Activated CD4-positive, alpha-beta T cell treated with anti-CD3 and anti-CD28 coated beads, Interleukin-2, amount 50 U/mL, for 1 hour (primary cell): ENCODE results near the gene RARA.
"Not testable (repeated sequence)": the region's sequence is repeated elsewhere in the genome, so short reads cannot be mapped to it uniquely, and the experiment has no call there.

Experiments used
- DNase-seq: peaks from one replicate; pipeline ENCODE4 v3.0.0-alpha.2; 2020

RARA gene

DNA sequence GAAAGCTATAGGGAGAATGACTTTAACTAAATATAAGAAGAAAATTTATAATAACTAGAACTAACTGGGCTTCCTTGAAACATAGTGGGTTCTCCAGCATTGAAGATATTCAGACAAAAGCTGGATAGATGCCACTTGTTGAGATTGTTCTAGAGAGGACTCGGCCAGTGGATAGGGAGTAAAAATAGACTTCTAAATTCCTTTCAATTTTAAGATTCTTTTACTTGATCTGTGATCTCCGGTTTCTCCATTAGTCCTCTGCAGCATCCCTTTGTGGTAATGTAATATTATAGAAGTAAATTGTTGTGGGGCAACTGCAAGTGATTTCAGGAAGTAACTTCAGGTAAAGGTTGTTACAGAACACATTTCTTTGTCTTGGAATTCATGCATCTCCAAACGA lies 10.3 kb upstream of the RARA start:
- DNase-seq, result no peak

DNA sequence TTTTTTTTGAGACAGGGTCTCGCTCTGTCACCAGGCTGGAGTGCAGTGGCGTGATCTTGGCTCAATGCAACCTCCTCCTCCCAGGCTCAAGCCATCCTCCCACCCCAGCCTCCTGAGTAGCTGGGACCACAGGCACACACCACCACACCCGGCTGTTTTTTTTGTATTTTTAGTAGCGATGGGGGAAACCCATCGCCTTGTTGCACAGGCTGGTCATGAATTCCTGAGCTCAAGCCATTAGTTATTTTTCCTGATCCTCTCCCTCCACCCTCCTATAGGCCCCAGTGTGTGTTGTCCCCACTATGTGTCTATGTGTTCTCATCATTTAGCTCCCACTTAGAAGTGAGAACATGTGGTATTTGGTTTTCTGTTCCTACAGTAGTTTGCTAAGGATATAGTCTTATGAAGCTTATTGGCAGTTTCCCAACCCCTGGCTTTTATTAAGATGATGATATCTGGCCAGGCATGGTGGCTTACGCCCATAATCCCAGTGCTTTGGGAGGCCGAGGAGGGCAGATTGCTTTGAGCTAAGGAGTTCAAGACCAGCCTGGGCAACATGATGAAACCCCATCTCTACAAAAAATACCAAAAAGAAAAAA lies 9.7 kb upstream of the RARA start:
- DNase-seq, result not testable (repeated sequence)

DNA sequence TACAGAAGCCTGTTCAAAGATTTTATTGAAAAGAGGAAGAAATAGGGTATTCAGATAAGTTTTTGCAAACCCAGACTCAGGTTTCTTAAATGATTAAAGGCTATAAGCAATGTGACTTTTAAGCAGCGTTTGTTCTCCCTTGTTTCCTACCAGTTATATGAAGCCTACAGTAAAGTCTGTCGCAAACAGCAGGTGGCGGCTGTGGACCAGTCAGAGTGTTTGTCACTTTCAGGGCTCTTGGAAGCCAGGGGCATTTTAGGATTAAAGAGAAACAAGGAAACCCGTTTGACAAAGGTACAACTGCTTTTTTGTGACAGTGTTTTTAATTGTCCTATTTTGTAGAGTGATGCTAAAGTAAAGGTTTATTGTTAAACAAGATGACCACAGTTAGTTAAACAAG lies 7.7 kb upstream of the RARA start:
- no peak for DNase-seq

DNA sequence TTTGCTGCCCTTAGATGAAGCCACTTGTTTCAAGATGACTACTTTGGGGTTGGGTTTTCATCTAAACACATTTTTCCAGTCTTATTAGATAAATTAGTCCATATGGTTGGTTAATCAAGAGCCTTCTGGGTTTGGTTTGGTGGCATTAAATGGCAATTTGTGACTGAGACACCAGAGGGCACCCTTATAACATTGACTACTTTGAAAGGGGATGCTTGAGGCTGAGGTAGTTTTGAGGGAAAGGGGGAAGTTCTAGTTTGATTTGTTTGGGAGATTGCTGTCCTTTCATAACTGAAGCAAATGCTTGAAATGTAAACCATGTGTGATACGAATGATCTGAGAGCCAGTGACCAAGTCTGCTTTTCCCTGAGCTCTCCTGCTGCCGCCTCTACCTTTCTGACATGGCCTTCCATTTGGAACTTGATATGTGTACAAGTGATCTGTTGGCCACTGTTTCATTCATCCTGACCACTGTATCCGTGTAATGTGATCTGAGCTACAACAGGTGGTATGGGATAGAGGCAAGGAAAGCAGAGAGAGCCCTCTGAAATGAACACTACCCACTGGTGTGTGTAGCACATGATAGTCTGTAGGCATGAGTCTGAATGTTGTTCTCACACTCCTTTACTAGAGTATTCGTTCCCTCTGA lies 5.8 kb upstream of the RARA start:
- peak; percentile 54 for DNase-seq

DNA sequence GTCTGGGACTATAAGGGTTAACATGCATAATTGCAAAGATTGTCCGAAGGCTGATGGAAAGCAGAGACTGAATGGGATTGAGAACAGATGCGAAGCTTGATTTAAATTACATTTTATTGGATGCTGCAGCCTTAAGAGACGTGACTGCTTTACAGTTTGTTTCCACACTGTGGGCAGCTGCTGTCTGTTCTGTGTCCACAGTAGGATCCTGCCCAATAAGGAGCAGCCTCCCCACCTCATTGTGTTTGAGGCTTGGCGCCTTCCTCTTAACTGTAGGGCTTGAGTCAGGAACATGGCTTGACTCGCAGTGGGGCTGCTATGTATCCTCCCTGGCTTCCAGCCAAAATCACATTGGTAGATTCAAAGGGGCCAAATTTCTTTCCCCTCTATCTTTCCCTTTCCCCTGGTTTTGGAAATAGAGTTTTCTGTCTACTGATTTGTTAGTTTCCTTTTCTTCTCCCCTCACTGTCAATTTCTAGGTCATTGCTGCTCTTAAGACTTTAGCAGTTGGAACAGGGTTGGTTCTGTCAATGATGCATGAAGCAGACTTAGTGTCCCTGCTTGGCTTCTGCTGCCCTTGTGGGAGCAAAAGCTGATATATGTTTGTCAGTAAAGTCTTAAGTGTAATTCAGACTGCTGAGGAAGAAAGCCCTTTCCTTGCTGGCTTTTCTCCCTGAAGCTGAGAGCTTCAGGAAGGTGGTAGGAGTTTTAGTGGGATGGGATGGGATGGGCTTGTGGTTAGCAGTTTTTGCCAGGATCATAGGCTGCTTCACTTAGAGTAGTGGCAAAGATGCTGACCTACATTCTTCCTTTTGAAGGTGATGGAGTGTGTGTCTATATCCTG lies 5.0 kb upstream of the RARA start:
- DNase-seq, result no peak

DNA sequence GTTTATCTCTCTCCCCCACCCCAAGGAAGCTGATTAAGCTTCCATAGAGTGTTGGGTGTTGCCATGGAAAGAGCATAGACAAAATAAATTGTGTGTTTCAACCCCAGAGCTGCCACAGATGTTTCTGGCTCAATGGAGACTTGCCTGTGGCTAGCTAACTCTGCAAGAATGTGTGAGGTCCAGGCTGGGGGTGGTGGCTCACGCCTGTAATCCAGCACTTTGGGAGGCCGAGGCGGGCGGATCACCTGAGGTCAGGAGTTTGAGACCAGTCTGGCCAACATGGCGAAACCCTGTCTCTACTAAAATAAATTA lies 4.5 kb upstream of the RARA start:
- DNase-seq, result not testable (repeated sequence)

DNA sequence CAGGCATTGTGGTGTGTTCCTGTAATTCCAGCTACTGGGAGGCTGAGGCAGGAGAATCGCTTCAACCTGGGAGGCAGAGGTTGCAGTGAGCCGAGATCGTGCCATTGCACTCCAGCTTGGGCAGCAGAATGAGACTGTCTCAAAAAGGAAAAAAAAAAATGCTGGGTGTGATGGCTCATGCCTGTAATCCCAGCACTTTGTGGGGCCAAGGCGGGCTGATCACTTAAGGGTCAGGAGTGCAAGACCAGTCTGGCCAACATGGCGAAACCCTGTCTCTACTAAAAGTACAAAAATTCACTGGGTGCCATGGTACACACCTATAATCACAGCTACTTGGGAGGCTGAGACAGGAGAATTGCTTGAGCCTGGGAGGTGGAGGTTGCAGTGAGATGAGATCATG lies 4.1 kb upstream of the RARA start:
- DNase-seq, result not testable (repeated sequence)

DNA sequence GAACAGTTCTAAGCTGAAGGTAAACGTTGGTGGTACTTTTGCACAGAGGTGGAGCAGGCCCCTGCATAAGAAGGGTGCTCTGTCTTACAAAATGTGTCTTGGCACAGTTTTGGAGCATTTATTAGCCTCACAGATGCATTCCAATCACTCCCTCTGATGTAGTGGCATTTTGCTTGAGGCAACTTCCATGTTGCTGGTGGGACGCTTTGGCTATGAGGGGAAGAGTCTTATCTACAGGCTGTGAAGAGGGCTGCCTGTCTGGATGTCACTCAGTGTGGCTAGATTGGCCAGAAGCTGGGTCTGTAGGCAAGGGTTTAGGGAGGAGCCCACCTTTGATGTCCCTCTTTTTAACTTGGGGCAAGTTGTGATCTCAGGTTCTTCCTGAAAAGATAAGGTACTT lies 2.6 kb upstream of the RARA start:
- no peak for DNase-seq

DNA sequence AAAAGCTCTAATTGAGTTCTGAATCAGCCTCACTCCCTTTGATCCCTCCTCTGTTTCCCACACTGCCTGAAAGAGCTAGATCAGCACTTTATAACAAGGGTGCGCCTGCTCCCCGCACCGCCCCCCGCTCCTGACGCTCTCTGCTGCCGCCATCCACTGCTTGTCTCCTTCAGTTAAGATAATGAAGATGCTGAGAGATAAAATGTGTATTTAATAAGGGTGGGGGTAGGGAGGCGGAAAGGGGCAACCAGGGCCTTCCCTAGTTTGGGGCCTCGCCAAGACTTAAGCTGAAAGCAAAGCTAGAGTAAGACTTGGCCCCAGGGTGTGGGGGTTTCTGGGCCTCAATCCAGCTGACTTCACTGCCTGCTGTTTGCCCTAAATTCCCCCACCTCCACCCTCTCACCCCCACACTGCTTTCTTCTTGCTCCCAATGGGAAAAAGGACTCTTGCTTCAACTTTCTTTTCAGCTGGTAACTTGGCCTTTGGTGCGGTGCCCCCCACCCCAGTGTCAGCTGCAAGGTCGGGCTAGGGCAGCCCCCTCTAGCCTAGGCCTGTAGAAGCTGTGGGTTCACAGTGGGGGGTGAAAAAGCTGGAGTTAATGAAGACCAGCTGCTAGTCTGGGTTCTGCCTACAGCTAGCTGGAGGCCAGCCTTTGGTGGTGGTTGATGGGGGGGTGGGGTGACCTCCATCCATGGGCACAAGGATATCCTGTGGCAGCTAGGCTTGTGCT lies 1.8 kb upstream of the RARA start:
- no peak for DNase-seq

DNA sequence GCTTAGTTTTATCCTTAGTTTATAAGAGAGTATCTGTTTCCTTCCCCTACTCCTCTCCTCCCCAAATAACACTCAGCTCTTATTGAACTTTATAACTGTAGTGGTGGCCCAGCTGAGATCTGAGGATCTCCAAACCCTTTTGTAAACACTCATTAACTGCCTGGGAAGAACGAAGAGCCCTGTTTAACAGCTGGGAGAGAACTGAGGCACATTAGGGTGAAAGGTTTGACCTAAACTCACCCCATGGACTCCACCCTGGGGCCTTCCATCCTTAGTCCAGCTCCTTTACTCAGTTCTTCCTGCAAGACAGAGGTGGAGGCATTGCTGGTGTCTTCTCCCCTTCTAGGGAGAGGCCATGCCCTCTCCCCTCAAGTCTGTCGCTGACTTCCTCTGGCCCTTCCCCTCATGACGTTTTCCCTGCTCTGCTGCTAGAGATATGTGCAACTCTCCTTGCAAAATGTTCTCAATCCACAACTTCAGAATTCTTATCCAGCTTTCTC lies 1.2 kb upstream of the RARA start:
- no peak for DNase-seq

DNA sequence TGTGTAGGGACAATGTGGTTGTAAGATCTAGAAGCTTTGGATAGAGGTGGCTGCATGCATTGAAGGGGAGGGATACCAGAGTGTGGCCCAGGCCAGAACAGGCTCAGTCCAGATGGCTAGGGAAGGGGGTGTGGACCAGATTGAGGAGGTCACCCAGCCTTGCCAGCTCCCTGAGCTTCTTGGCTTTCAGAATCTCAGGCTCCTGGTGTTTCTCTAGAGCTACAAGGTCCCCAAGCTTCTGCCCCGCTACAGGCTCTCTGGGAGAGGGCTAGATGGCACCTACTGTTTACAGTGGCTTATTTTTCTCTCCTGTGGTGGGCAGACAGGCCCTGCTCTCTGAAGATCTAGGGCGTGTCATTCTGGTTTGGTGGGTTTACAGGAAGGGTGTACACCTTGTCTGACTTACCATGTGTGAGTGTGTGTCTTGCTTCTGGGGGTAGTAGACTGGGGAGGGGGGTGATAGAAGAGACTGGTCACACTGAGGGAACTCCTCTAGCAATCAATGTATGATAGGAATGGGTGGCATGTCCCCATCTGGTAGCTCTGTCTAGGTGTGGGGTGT lies 1.1 kb downstream of the RARA start:
- DNase-seq, result no peak

DNA sequence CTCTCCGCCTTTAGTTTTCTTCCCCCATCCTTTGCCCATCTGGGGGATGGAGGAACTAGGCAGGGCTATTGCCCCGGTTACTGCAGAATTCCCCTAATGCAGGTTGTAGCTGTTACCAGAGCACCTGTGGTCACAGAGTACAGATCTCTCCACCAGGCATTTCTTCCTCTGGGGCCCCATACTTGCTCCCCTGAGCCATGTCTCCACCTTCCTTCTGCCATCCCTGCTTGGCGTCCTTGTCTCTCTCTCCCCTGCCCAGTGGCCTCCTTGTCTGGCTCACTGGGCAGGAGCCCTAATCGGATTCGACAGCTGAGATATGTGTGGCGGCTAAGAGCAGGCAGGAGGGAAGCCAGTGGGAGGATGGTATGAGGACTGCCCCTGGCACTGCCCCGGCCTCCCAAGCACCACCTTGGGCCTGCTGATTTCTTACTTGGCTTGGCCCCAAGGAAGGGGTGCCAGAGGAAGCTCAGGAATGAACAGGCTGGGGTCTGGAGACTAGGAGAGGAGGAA lies 2.0 kb downstream of the RARA start:
- DNase-seq, result no peak

DNA sequence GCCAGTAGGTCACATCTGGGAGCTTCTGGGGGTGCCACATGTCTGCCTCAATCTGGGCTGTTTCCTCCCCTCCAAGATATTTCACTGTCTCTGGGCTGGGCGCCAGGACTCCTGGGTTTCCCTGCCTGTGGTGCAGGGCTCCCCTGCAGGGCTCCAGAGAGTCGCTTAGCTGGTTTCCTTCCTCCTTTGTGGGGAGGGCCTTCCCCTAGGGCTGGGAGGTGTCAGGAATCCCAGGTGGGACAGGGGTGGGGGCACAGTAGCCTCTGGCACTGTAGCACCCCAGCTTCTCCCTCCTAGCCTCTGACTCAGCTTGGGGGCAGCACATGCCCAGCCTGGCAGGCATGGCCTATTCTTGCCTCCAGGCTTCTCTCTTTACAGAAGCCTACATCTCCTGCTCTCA lies 2.6 kb downstream of the RARA start:
- no peak for DNase-seq

DNA sequence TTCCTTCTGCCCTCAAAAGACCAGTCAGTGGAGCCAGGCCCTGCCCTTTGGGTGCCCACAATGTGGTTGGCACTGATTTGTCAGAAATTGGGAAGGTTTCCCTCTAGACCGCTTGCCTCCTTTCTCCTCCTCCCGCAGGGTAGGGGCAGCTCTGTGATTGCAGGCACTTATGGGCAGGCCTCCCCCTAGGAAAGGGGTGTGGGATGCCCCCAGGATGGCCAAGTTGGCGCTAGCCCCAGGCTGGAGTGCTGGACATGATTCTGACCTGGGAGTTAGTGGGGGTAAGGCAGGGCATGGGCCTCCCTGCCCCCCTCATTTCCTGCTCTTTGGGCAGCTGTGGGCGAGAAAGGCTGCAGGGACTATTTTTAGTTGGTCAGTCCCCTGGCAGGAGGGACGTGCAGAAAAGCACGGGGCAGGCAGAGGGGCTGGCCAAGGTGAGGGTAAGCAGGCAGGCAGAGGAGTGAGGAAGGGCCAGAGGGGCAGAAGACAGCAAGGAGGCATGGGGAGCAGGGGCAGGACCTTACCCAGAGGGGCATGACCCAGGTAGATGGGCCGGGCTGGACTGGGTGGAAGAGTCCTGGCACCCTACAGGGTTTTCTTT lies 3.3 kb downstream of the RARA start:
- no peak for DNase-seq

DNA sequence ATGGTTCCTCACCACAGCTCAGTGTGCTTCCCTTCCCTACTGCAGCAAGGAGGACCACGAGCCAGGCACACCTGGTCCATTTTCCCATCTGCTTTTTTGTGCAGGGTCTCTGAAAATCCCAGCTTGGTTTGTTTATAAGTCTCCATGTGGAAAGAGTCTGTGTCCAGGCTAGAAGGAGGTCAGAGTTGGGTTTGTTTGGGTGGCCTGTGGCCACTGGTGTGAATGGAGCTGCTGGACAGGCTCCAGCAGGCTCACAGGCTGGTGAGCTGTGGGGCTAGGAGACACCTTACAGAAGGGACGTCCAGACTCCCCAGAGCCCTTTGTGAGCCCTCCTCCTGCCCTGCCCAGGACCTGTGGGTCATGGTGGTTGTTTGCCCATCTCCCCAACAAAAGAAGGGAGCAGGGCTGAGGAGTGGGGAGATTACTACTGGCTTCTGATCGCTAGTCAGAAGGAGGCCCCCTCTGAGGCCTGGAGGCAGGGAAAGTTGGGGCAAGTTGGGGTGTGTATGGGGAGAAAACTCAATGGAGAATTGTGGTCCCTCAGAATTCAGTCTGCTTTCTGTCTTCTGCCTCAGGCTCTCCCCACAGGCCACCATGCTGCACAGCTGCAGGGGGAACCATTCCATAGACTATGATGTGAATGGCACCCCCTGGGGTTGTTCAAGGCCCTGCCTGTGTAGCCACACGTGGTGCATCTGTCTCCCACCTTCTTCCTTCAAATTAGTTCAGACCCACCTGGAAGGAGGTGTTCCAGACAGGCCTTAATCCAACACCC lies 4.1 kb downstream of the RARA start:
- no peak for DNase-seq

DNA sequence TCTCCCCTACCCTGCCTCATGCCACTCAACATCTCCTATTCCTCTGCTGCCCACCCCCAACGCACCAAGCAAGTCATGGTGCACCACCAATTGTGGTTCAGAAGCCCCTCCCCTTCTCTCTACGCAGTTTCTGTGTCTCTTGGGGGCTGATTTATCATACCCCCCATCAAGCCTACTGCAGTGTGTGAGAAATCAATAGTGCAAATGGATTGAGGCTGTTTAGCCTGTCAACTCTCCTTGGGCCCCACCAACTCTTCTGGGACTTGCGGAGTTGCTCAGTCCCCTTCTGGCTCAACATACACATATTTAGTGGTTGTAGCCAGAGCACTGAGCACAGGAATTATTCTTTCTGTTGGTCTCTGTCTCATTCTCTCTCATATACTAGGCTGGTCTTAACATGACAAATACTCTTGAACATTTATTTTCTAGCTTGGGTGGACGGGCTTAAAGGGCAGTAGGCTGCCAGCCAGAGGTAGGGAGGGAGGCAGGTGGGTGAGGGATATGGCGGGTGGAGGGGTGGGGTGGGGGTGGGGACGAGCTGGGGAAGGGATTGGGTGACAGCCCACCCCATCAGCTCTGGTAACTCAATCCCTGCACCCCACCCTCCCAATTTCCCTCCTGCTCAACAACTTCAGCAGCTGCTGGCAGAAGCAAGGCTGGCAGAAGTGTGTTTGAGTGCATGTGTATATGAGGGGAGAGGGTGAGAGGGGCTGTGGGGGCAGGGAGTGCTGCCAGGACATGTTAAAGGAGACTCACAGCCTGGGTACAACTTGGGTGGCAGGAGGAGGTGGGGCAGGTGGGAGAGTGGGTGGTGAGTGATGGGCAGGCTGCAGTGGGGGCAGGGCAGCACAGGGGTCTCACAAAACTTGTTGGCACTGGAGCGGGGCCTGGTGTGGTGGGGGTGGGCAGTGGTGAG lies 4.9 kb downstream of the RARA start:
- DNase-seq, result no peak

DNA sequence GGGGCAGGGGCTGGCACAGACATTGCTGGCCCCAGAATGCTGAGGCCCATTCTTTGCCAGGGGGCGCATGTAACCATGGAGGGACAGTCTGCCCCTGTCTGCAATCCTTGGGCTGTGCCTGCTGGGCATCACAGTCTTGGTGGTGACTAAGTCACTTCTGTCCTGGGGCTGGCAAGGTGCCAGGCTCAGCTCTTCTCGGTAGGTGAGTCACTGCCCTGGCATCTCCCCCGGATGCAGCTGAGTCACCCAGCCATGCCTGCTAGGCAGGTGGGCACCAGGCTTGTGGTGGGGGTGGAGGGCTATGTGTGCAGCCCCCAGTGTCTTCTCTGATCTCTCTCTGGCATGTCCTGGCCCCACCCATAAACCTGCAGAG lies 5.6 kb downstream of the RARA start:
- DNase-seq, result peak; percentile 81

DNA sequence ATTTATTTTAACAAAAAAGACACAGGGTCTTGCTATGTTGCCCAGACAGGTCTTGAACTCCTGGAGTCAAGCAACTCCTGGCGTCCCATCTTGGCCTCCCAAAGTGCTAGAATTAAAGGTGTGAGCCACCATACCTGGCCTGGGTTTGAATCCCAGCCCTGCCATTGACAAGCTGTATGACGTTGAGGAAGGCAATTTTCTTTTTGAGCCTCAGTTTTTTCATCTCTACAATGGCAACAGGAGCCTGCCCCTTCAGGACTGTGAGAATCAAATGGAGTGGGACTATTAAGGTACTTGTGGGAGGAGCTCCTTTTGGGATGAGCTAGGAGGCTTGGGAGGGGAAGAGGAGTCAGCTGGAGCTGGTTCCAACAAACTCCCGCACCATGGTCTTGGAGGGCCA lies 6.2 kb downstream of the RARA start:
- no peak for DNase-seq

DNA sequence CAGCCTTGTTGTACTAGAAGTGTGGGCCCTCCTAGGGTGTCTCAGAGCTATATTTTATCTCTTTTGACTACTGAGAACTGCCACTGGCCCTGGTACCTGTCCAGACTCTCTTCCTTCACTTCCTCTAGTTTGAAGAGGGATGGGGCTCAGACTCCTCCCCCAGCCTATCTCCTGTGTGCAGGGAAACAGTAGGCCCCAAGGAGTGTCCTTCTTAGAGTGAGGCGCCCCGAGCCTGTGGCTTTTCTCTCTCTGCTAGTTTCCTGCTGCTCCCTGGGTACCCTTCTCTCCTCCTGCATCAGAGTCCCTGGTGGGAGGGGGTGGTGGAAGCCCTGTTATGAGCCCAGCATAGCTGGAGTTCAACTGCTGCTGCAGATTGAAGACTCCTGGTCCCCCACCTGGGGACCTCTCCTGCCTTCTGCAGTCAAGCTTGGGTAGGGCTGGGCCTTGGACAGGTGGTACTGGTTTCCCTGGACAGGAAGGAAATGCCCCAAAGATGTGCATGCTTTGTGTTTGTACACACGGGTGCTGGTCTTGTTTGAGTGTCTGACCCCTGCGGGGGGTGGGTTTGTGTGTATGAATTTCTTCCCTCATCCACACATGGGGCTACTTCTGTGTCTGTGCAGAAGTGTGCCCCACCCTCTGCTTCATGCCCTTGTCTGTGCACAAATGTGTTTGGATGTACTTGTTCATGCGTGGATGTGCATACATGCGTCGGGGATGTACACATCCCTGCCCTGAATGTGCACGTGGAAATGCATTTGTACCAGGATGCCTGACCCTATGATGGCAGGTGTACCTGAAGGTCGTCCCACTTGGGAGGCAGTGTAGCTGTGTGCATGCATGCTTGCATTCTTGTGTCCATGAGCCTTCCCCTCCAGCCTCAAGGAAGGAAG lies 6.9 kb downstream of the RARA start:
- no peak for DNase-seq
